SK-N-SH (cell line): Measurements from ENCODE around the gene FCAMR. TPM values are rescaled to one million over a fixed set of nuclear protein-coding genes. Genes with fewer than 3 reads are reported as not detected.

ENCODE experiments used
- CTCF ChIA-PET: fragments of 300-600, 350-600 bp; formaldehyde crosslinking; extraction: SDS; loops from one replicate; lab custom pipeline; 2021; lab: Yijun Ruan, JAX
- POLR2A ChIA-PET: fragments of 350-600 bp; sonication (Branson Sonifier 250); formaldehyde crosslinking; extraction: SDS; loops from one replicate; lab custom pipeline; 2020; ENCODE audit warnings: antibody characterized with exemption, inconsistent platforms; lab: Yijun Ruan, JAX
- DNase-seq: peaks from one replicate; pipeline ENCODE4 v3.0.0; 2012
- H2AFZ ChIP-seq: fragments of 200-600 bp; sonication (generic); 2 replicates; pipeline ENCODE4 v1.8.1; 2016; ENCODE audit warnings: antibody characterized with exemption, mild to moderate bottlenecking, low read depth
- H3F3A ChIP-seq: fragments of 200-600 bp; sonication (generic); replicated peaks from 2 replicates; pipeline ENCODE3; 2016; ENCODE audit warnings: antibody characterized with exemption, mild to moderate bottlenecking; ENCODE audit not compliant: insufficient read depth
- H3K27ac ChIP-seq, 2 experiments: fragments of 200-500 bp in 1 of 2; fragments of 200-600 bp in 1 of 2; sonication (Bioruptor generic) in 1 of 2; sonication (generic), shearing (Covaris generic) in 1 of 2; 2 replicates each; pipeline versions ENCODE4 v1.5.1 to v1.6.1; 2014 to 2016; ENCODE audit warnings: low read depth in 2 of 2, inconsistent platforms in 1 of 2, low read length in 1 of 2, mild to moderate bottlenecking in 1 of 2, mixed read lengths in 1 of 2
- H3K27me3 ChIP-seq: fragments of 200-600 bp; sonication (generic), shearing (Covaris generic); 2 replicates; pipeline ENCODE4 v1.6.1; 2016; ENCODE audit warnings: mixed run types; ENCODE audit not compliant: insufficient read depth
- H3K36me3 ChIP-seq, 2 experiments: fragments of 200-500 bp in 1 of 2; fragments of 200-600 bp in 1 of 2; sonication (Bioruptor generic) in 1 of 2; sonication (generic) in 1 of 2; replicated peaks in 1 of 2; 2 replicates each; pipeline versions ENCODE3 to v1.5.1; 2014 to 2016; ENCODE audit warnings: low read length in 1 of 2, mild to moderate bottlenecking in 1 of 2; ENCODE audit not compliant: insufficient read depth in 2 of 2, control insufficient read depth in 1 of 2
- H3K4me1 ChIP-seq, 2 experiments: fragments of 200-500 bp in 1 of 2; fragments of 200-600 bp in 1 of 2; sonication (Bioruptor generic) in 1 of 2; sonication (generic), shearing (Covaris generic) in 1 of 2; 2 replicates each; pipeline versions ENCODE4 v1.5.1 to v1.6.1; 2014 to 2016; ENCODE audit warnings: low read depth in 1 of 2, low read length in 1 of 2, mixed run types in 1 of 2; ENCODE audit not compliant: insufficient read depth in 2 of 2, control insufficient read depth in 1 of 2
- H3K4me2 ChIP-seq: fragments of 200-600 bp; sonication (generic), shearing (Covaris generic); 2 replicates; pipeline ENCODE4 v1.6.1; 2017; ENCODE audit warnings: mixed run types
- H3K4me3 ChIP-seq, 2 experiments: fragments of 200-500 bp in 1 of 2; fragments of 200-600 bp in 1 of 2; sonication (Bioruptor generic) in 1 of 2; sonication (generic), shearing (Covaris generic) in 1 of 2; 2 replicates each; pipeline versions ENCODE4 v1.5.1 to v1.8.1; 2014 to 2016; ENCODE audit warnings: low read depth in 2 of 2, inconsistent platforms in 1 of 2, low read length in 1 of 2, mild to moderate bottlenecking in 1 of 2, mixed read lengths in 1 of 2, moderate library complexity in 1 of 2
- H3K79me2 ChIP-seq: fragments of 200-600 bp; sonication (generic); 2 replicates; pipeline ENCODE4 v1.8.1; 2017; ENCODE audit warnings: mild to moderate bottlenecking; ENCODE audit not compliant: insufficient read depth
- H3K9ac ChIP-seq: fragments of 200-600 bp; sonication (generic); 2 replicates; pipeline ENCODE4 v1.6.1; 2017; ENCODE audit warnings: mixed run types
- H3K9me2 ChIP-seq: fragments of 200-600 bp; sonication (generic); 2 replicates; pipeline ENCODE4 v1.6.1; 2017; ENCODE audit warnings: mixed run types
- H3K9me3 ChIP-seq: fragments of 200-600 bp; sonication (generic); 2 replicates; pipeline ENCODE4 v1.6.1; 2017; ENCODE audit warnings: mixed run types, mild to moderate bottlenecking, moderate library complexity
- H4K20me1 ChIP-seq: fragments of 200-600 bp; sonication (generic); 2 replicates; pipeline ENCODE4 v1.6.1; 2017; ENCODE audit warnings: mild to moderate bottlenecking, mixed run types; ENCODE audit not compliant: insufficient read depth
- EP300 ChIP-seq, 2 experiments: IDR thresholded peaks; 2 replicates each; pipeline versions ENCODE4 v1.4.0 to v1.6.1; 2012; ENCODE audit warnings: borderline replicate concordance in 1 of 2, low read depth in 1 of 2, low read length in 1 of 2
- EZH2phosphoT487 ChIP-seq: fragments of 200-600 bp; sonication (generic); IDR thresholded peaks from 2 replicates; pipeline ENCODE4 v1.6.1; 2017; ENCODE audit warnings: low read depth, mixed run types, mild to moderate bottlenecking, antibody characterized with exemption, moderate library complexity, borderline replicate concordance
- FOXJ3 ChIP-seq: sonication (generic); formaldehyde crosslinking; IDR thresholded peaks from 2 replicates; pipeline ENCODE4 v1.5.1; 2020; ENCODE audit warnings: mild to moderate bottlenecking, missing genetic modification reagents
- IRF3 ChIP-seq: fragments of 150-350 bp; IDR thresholded peaks from 2 replicates; pipeline ENCODE4 v1.6.1; 2016; ENCODE audit warnings: mild to moderate bottlenecking, low read depth, low read length
- JUND ChIP-seq: IDR thresholded peaks from 2 replicates; pipeline ENCODE4 v1.4.0; 2012
- RCOR1 ChIP-seq: fragments of 150-350 bp; IDR thresholded peaks from 2 replicates; pipeline ENCODE4 v1.6.1; 2017; ENCODE audit warnings: antibody characterized with exemption, low read length
- SIN3A ChIP-seq: IDR thresholded peaks from 2 replicates; pipeline ENCODE4 v1.6.1; 2012; ENCODE audit warnings: low read depth, mild to moderate bottlenecking, low read length, moderate library complexity, borderline replicate concordance
- SMC3 ChIP-seq: IDR thresholded peaks from 2 replicates; pipeline ENCODE4 v1.6.1; 2012; ENCODE audit warnings: low read depth, low read length, improper control_type of control experiment
- TEAD4 ChIP-seq: IDR thresholded peaks from 2 replicates; pipeline ENCODE4 v1.4.0; 2012; ENCODE audit warnings: mild to moderate bottlenecking, borderline replicate concordance; ENCODE audit not compliant: insufficient read depth
- WGBS: methylation state at CpG from one replicate; pipeline ENCODE4 v1.1.6; 2017; ENCODE audit warnings: low lambda C conversion rate; 5-methylcytosine and 5-hydroxymethylcytosine counted together
- polyA plus RNA-seq, 3 experiments: library from polyadenylated mRNA; depleted of rRNA; stranded (reverse); fragments of >200 nt; gene quantifications; 2 replicates each; pipeline ENCODE4 v1.2.3, GENCODE V29; 2012
- TF ChIP-seq, protein P1 (sequence below): IDR thresholded peaks from 2 replicates; pipeline ENCODE4; 2012
- TF ChIP-seq, protein P2 (sequence below): IDR thresholded peaks from 2 replicates; pipeline ENCODE4 v1.4.0; 2012; ENCODE audit warnings: low read depth, borderline replicate concordance

FCAMR gene
- polyA plus RNA-seq, 1 of the 3 experiments (the other 2 are of a cell fraction) = not detected

DNA sequence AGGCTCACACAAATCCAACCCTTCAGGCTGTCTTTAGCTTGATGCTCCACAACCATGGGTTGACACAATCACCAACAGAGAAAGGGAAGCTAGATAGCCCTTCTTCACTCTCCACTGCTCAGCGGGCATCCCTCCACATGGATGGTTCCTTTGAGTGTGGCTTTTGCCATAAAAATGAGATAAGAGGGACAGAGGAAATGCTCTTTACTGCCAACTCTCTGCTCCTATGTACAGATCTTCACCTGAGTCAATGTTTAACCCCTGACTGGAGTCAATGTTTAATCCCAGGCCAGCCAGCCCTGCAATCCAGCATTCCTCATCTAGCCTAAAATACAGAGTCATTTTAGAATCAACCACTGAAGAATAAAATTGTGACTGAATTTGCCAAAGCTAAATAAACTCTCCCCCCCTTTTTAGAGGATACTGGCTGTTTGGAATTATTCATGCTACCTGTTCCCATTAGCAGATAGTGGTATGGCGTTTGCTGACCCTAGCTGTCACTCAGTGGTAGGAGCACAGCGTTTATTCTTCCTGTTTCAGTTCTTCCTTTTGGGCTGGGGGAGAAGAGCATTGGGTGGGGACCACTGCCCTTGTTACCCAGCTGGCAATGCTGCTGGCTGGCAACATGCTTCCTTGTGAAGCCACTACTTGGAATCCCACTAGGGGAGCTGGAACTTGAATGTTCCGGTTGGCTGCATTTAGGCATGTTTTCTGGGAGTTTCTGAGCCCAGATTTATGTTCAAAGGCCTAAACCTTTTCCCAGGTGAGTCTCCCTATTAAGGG, 18.8 kb downstream of the FCAMR start (continued):
- no peak for TF ChIP-seq JUND
- no peak for TF ChIP-seq RCOR1
- TF ChIP-seq EZH2phosphoT487 = no peak
- TF ChIP-seq FOXJ3 (CRISPR knock-in tag) = no peak

GRCh38 chr1:206949641-206950040, 20.6 kb downstream of the FCAMR start:
- Histone ChIP-seq H3K27ac (no peak overlapping the region), H3K9me3 (no peaks in the 10 kb centered on the region), H3K4me3 (no peak overlapping the region), H3K9ac (no peak overlapping the region), H3K4me1 (no peaks in the 10 kb centered on the region), H3K4me2 (no peak overlapping the region), H2AFZ (no peak overlapping the region), H4K20me1 (no peaks in the 10 kb centered on the region), H3K79me2 (no peaks in the 10 kb centered on the region), H3K36me3 (no peaks in the 10 kb centered on the region), H3K27me3 (peaks cover 23% of the 10 kb centered on the region; the same call in 1 of the 2 replicates), H3K9me2 (no peaks in the 10 kb centered on the region), H3F3A (no peaks in the 10 kb centered on the region)
- TF ChIP-seq, protein P1, sequence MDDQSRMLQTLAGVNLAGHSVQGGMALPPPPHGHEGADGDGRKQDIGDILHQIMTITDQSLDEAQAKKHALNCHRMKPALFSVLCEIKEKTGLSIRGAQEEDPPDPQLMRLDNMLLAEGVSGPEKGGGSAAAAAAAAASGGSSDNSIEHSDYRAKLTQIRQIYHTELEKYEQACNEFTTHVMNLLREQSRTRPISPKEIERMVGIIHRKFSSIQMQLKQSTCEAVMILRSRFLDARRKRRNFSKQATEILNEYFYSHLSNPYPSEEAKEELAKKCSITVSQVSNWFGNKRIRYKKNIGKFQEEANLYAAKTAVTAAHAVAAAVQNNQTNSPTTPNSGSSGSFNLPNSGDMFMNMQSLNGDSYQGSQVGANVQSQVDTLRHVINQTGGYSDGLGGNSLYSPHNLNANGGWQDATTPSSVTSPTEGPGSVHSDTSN = no peak
- POLR2A ChIA-PET = no interaction called here
- 45% methylated on average over 5 of the region's 5 CpGs for WGBS
- CTCF ChIA-PET = interaction anchor here (1.5 kb wide), 1 partner anchor 32 kb away, joined by 3 read pairs; no protein-coding TSS in a partner anchor
- no peak for DNase-seq

DNA sequence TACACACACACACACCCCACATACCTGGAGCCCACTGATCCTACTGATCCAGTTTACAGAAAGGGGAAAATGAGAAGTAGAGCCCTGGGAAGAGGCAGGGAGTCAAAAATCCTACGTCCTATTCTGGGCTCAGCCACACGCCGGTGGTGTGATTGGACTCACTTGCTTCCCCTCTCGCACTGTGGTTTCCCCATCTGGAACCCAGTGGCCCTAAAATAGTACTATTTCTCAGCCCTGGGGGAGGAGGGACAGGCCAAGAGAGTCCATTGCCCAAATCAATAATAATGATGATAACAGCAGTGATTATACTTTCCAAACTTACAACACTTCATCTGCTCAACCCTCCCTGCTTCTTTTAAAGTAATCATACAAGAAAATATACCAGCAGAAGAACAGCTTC, 21.1 kb downstream of the FCAMR start:
- DNase-seq = no peak
- no peaks in the 10 kb centered on the region for H3K9me2 ChIP-seq
- CTCF ChIA-PET = interaction anchor here (1.5 kb wide), 1 partner anchor 32 kb away, joined by 3 read pairs; no protein-coding TSS in a partner anchor
- no peak overlapping the region for H3K9ac ChIP-seq
- no peaks in the 10 kb centered on the region for H3K79me2 ChIP-seq
- H3K4me3 ChIP-seq = no peak overlapping the region
- no peaks in the 10 kb centered on the region for H3F3A ChIP-seq
- no peak overlapping the region for H3K27ac ChIP-seq
- no peak overlapping the region for H3K4me2 ChIP-seq
- H3K4me1 ChIP-seq = no peaks in the 10 kb centered on the region
- TF ChIP-seq SMC3 (no peak), EZH2phosphoT487 (no peak), EP300 (IDR thresholded peaks at IDR 0.05; ENCODE audit: borderline replicate concordance in 1 of 2, low read depth in 1 of 2, low read length in 1 of 2) (no peak), RCOR1 (no peak), SIN3A (no peak), FOXJ3 (CRISPR knock-in tag) (no peak), IRF3 (no peak), TEAD4 (no peak)
- TF ChIP-seq, protein P2, sequence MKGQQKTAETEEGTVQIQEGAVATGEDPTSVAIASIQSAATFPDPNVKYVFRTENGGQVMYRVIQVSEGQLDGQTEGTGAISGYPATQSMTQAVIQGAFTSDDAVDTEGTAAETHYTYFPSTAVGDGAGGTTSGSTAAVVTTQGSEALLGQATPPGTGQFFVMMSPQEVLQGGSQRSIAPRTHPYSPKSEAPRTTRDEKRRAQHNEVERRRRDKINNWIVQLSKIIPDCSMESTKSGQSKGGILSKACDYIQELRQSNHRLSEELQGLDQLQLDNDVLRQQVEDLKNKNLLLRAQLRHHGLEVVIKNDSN = no peak
- no peaks in the 10 kb centered on the region for H4K20me1 ChIP-seq
- WGBS = 59% methylated on average over 4 of the region's 4 CpGs
- H3K36me3 ChIP-seq = no peaks in the 10 kb centered on the region
- peaks cover 23% of the 10 kb centered on the region; the same call in 1 of the 2 replicates for H3K27me3 ChIP-seq
- no peak overlapping the region for H2AFZ ChIP-seq
- POLR2A ChIA-PET = no interaction called here
- no peaks in the 10 kb centered on the region for H3K9me3 ChIP-seq
